Measurements from ENCODE around the gene VPS13D.

DNA sequence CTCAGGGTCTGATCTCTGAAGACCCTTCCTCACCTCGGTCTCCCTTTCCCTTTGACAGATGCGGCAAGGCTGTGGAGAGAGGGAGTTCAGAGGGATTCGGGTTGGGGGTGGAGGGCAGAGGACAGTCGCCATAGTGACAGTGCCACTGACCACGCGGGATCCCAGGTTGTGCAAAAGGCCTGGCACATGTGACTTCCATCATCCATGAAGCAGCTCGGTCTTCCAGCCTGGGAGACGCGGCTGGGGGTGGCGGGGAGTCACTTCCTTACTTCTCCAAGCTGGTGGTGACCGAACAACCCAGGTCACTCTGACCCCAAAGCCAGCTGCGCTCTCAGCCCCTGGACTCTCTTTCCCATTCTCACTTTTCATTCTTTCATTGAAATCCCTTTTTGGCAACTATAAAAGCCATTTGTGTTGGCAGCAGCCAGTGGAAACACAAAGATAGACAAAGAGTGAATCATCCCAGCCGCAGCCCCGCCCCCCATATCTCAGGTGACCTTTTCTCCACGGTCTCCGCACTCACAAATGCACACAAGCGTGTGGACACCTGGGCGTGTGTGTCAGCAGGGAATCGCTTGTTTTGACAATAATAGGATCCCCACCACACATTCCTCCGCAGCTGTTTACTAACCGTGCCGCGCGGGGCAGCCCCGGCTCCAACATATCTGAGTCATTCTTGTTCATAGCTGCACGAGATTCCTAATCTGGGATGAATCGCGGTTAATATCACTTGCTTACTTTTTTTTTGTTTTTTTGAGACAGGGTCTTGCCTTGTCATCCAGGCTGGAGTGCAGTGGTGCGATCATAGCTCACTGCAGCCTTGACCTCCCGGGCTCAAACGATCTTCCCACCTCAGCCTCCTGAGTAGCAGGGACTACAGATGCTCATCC lies 319.9 kb downstream of the VPS13D start:
- TF ChIP-seq, protein P1, sequence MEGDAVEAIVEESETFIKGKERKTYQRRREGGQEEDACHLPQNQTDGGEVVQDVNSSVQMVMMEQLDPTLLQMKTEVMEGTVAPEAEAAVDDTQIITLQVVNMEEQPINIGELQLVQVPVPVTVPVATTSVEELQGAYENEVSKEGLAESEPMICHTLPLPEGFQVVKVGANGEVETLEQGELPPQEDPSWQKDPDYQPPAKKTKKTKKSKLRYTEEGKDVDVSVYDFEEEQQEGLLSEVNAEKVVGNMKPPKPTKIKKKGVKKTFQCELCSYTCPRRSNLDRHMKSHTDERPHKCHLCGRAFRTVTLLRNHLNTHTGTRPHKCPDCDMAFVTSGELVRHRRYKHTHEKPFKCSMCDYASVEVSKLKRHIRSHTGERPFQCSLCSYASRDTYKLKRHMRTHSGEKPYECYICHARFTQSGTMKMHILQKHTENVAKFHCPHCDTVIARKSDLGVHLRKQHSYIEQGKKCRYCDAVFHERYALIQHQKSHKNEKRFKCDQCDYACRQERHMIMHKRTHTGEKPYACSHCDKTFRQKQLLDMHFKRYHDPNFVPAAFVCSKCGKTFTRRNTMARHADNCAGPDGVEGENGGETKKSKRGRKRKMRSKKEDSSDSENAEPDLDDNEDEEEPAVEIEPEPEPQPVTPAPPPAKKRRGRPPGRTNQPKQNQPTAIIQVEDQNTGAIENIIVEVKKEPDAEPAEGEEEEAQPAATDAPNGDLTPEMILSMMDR (IDR thresholded peaks at IDR 0.05), result peak in 1 of 4 experiments; percentile 7
- TF ChIP-seq POLR2A (IDR thresholded peaks at IDR 0.05), result no peak

Data from uterus (tissue), 2 donors.